Upper lobe of left lung (tissue), 6 donors: ENCODE measurements around the gene LRPAP1. TPM values are rescaled to one million over a fixed set of nuclear protein-coding genes. Genes with fewer than 3 reads are reported as not detected.

ENCODE experiments used
- ATAC-seq, 2 donors: fragments of 200-7000 bp; cut with Tn5 transposase; one replicate each; pipeline ENCODE4 v1.9.1; 2022; ENCODE audit warnings: mild to moderate bottlenecking in 2 of 2, moderate library complexity in 2 of 2; ENCODE audit not compliant: low FRiP score in 2 of 2
- DNase-seq, 2 donors: peaks; one replicate each; pipeline ENCODE4 v3.0.0-alpha.2; 2019 to 2020
- H3K27ac ChIP-seq, 4 donors: fragments of 200-600 bp; sonication (generic); one replicate each; pipeline ENCODE4 v1.5.1; 2016 to 2019
- H3K27me3 ChIP-seq, 4 donors: fragments of 200-600 bp; sonication (generic); one replicate each; pipeline ENCODE4 v1.5.1; 2017 to 2019
- H3K36me3 ChIP-seq, 4 donors: fragments of 200-600 bp; sonication (generic); one replicate each; pipeline ENCODE4 v1.5.1; 2016 to 2019
- H3K4me1 ChIP-seq, 4 donors: fragments of 200-600 bp; sonication (generic); one replicate each; pipeline ENCODE4 v1.5.1; 2018 to 2019
- H3K4me3 ChIP-seq, 4 donors: fragments of 200-600 bp; sonication (generic); one replicate each; pipeline ENCODE4 v1.5.1; 2017 to 2019; ENCODE audit warnings: mild to moderate bottlenecking in 2 of 4, moderate library complexity in 1 of 4
- H3K9me3 ChIP-seq, 4 donors: fragments of 200-600 bp; sonication (generic); one replicate each; pipeline ENCODE4 v1.5.1; 2018 to 2019
- EP300 ChIP-seq, 4 donors: sonication (generic); formaldehyde crosslinking; IDR thresholded peaks; one replicate each; pipeline ENCODE4 v1.5.1; 2017; ENCODE audit warnings: antibody characterized with exemption in 4 of 4, control low read depth in 2 of 4
- POLR2A ChIP-seq, 4 donors: fragments of 450-650 bp; IDR thresholded peaks; one replicate each; pipeline ENCODE4 v1.5.1; 2016 to 2017; ENCODE audit warnings: antibody characterized with exemption in 4 of 4, mild to moderate bottlenecking in 2 of 4
- POLR2AphosphoS5 ChIP-seq, 2 donors: sonication (generic); formaldehyde crosslinking; IDR thresholded peaks; one replicate each; pipeline ENCODE4 v1.5.1; 2017; ENCODE audit warnings: antibody characterized with exemption in 2 of 2
- WGBS, 2 donors: methylation state at CpG; one replicate each; pipeline ENCODE4 v1.1.5; 2017 to 2018; 5-methylcytosine and 5-hydroxymethylcytosine counted together
- total RNA-seq, 6 donors: library from RNA; depleted of rRNA in 4 of 6; stranded (reverse); fragments of >200 nt in 4 of 6; gene quantifications; one replicate each; pipeline versions ENCODE4 v1.1.0 to v1.2.1, GENCODE V29; 2016 to 2021
- TF ChIP-seq, protein P1 (sequence below), 6 experiments: fragments of 450-650 bp in 4 of 6; fragments of 200-600 bp in 2 of 6; sonication (generic) in 2 of 6; IDR thresholded peaks; one replicate each; pipeline ENCODE4 v1.5.1; 2016 to 2019; ENCODE audit warnings: antibody characterized with exemption in 6 of 6
- donor health status: DM: no; HTN: no; CAD: no; lungs with moderate emphysema.
- donor health status: DM: no; HTN: yes; CAD: no; lungs with severe emphysema.

Gene LRPAP1
- total RNA-seq, 6 donors from 2014 or later, result 98.5 to 267 (median 251) TPM

- no peak overlapping the region for H3K4me3 ChIP-seq
- peaks cover 0 to 4% (median 1%) of the 10 kb centered on the region in 4 donors for H3K27me3 ChIP-seq
- 79 to 87% methylated on average over 13 to 25 of the region's 25 CpGs for WGBS, 2 donors
These were observed 52.7 kb downstream of the LRPAP1 start for GRCh38 chr4:3479358-3480101.

DNA sequence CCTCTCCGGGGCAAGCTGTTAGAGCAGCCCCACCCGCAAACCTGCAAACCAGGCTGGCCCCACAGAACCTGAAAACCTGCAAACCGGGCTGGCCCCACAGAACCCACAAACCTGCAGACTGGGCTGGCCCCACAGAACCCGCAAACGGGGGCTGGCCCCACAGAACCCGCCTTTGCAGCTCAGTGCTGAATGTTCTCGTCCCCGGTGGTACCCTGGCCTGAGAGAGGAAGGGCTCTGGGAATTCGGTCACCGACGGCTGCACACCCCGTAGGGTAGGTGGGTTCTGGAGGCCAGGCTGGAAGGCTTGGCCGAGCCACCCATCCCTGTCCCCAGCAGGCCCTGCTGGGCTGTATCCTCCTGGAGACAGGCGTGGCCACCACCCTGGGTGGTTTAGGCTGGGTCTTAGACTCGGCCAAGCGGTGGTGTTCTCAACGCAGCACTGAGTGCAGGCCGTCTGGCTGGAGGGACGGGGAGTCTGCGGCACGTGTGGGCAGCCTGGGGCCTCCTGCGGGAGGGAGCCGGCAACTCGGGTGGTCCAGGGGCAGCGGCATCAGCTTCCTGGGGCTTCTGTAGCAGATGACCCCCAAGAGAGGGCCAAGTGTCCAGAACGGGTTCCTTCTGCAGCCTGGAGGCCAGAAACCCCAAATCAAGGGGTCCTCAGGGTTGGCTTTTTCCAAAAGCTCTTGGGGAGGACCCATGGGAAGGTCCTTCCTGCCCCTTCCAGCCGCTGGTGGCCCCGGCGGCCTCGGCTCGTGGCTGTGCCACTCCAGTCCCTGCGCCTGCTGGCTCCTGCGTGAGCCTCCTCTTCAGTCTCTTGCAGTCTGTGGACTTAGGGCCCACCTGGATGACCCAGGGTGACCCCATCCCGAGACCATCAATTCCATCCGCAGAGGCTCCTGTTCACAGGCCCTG is 53.5 kb downstream of the LRPAP1 start:
- no peak for ATAC-seq

More at GRCh38 chr4:3479358-3480101, 52.7 kb downstream of the LRPAP1 start:
- DNase-seq (peak in 1 of 2 donors; percentile 66), ATAC-seq (no peak)
- no peaks in the 10 kb centered on the region for H3K36me3 ChIP-seq
- no peak overlapping the region for H3K27ac ChIP-seq
- peaks cover 3 to 13% (median 10%) of the 10 kb centered on the region in 4 donors for H3K4me1 ChIP-seq
- TF ChIP-seq POLR2AphosphoS5 (IDR thresholded peaks at IDR 0.05), result peak in 1 of 2 donors; percentile 6
- TF ChIP-seq EP300 (IDR thresholded peaks at IDR 0.05), result no peak
- TF ChIP-seq, protein P1, sequence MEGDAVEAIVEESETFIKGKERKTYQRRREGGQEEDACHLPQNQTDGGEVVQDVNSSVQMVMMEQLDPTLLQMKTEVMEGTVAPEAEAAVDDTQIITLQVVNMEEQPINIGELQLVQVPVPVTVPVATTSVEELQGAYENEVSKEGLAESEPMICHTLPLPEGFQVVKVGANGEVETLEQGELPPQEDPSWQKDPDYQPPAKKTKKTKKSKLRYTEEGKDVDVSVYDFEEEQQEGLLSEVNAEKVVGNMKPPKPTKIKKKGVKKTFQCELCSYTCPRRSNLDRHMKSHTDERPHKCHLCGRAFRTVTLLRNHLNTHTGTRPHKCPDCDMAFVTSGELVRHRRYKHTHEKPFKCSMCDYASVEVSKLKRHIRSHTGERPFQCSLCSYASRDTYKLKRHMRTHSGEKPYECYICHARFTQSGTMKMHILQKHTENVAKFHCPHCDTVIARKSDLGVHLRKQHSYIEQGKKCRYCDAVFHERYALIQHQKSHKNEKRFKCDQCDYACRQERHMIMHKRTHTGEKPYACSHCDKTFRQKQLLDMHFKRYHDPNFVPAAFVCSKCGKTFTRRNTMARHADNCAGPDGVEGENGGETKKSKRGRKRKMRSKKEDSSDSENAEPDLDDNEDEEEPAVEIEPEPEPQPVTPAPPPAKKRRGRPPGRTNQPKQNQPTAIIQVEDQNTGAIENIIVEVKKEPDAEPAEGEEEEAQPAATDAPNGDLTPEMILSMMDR (IDR thresholded peaks at IDR 0.05), result no peak
- no peak for TF ChIP-seq POLR2A (IDR thresholded peaks at IDR 0.05)
- H3K9me3 ChIP-seq, result no peaks in the 10 kb centered on the region

DNA sequence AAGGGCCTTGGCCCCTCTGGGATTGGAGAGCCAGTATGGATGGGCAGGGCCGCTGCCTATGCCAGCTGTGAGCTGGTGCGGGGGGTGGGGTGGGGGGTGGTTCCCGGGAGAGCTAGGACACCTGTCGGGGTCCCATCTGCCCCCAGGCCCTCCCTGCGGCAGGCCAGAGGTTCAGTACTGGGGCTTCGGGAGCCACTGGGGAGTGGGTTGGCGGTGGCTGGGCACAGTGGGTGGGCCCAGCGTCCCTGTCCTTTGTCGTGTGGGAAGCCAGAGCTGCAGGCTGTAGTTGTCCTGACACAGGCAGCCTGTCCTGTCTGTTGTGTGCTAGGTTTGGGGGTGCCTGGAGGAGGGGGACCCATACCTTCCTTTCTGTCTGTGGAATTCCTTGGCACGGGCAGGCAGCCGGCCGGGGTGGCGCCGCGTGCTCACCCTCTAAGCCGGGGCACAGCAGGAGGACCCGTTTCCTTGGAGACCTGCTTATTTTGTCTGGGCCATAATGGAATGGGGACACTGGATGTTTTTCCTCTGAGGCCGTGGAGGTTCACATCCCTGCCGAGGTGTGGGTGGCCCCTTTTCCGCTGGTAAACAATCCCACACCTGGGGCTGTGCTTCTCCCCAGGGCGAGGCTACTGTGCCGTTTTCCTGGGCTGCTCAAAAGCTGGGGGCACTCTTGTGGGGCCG is 54.3 kb downstream of the LRPAP1 start:
- H3K4me1 ChIP-seq, result peaks cover 0 to 8% (median 4%) of the 10 kb centered on the region in 4 donors
- H3K9me3 ChIP-seq, result no peaks in the 10 kb centered on the region
- DNase-seq (peak in 1 of 2 donors; percentile 75), ATAC-seq (no peak)
- no peaks in the 10 kb centered on the region for H3K27me3 ChIP-seq
- WGBS, 2 donors, result 76 to 100% methylated on average over 1 to 21 of the region's 23 CpGs
- no peak overlapping the region for H3K27ac ChIP-seq
- H3K36me3 ChIP-seq, result no peaks in the 10 kb centered on the region
- no peak overlapping the region for H3K4me3 ChIP-seq
- no peak for TF ChIP-seq POLR2AphosphoS5 (IDR thresholded peaks at IDR 0.05)
- TF ChIP-seq, protein P1 (IDR thresholded peaks at IDR 0.05), result no peak
- TF ChIP-seq EP300 (IDR thresholded peaks at IDR 0.05), result no peak
- TF ChIP-seq POLR2A (IDR thresholded peaks at IDR 0.05), result no peak

More for the DNA sequence above, 53.5 kb downstream of the LRPAP1 start:
- no peak for TF ChIP-seq POLR2A (IDR thresholded peaks at IDR 0.05)
- TF ChIP-seq, protein P1 (IDR thresholded peaks at IDR 0.05), result no peak
- no peak for TF ChIP-seq EP300 (IDR thresholded peaks at IDR 0.05)
- Histone ChIP-seq H3K27ac (no peak overlapping the region), H3K4me1 (peaks cover 0 to 8% (median 4%) of the 10 kb centered on the region in 4 donors), H3K4me3 (no peak overlapping the region), H3K36me3 (no peaks in the 10 kb centered on the region), H3K9me3 (no peaks in the 10 kb centered on the region), H3K27me3 (no peaks in the 10 kb centered on the region)
- peak in 1 of 2 donors; percentile 64 for DNase-seq
- WGBS, 2 donors, result 84 to 87% methylated on average over 13 to 33 of the region's 35 CpGs

- H3K9me3 ChIP-seq, result no peaks in the 10 kb centered on the region
- 86 to 94% methylated on average over 20 to 26 of the region's 27 CpGs for WGBS, 2 donors
These were observed 55.1 kb downstream of the LRPAP1 start for GRCh38 chr4:3476936-3477749.

More at GRCh38 chr4:3476936-3477749, 55.1 kb downstream of the LRPAP1 start:
- TF ChIP-seq EP300 (IDR thresholded peaks at IDR 0.05) (no peak), POLR2AphosphoS5 (IDR thresholded peaks at IDR 0.05) (no peak), POLR2A (IDR thresholded peaks at IDR 0.05) (no peak)
- TF ChIP-seq, protein P1 (IDR thresholded peaks at IDR 0.05), result no peak
- Histone ChIP-seq H3K4me3 (no peak overlapping the region), H3K27me3 (no peaks in the 10 kb centered on the region), H3K27ac (no peak overlapping the region), H3K36me3 (no peaks in the 10 kb centered on the region), H3K4me1 (peaks cover 0 to 8% (median 4%) of the 10 kb centered on the region in 4 donors)
- peak in 1 of 2 donors; percentile 69 for DNase-seq
- ATAC-seq, result no peak
